K562 (cell line): ENCODE data around the gene CATSPER4. TPM values are rescaled to one million over a fixed set of nuclear protein-coding genes. Genes with fewer than 3 reads are reported as not detected.

Experiments
- ATF7 ChIP-seq: fragments of 450-650 bp; IDR thresholded peaks from 2 replicates; pipeline ENCODE4 v1.7.1; 2014; ENCODE audit warnings: mild to moderate bottlenecking, moderate library complexity
- CC2D1A ChIP-seq: fragments of 450-650 bp; IDR thresholded peaks from 2 replicates; pipeline ENCODE4 v1.6.1; 2017; ENCODE audit warnings: mild to moderate bottlenecking
- DPF2 ChIP-seq: fragments of 450-650 bp; IDR thresholded peaks from 2 replicates; pipeline ENCODE4 v1.6.1; 2016
- HDAC2 ChIP-seq: fragments of 450-650 bp; IDR thresholded peaks from 2 replicates; pipeline ENCODE4 v1.6.1; 2016; ENCODE audit warnings: mild to moderate bottlenecking
- HDGF ChIP-seq: fragments of 450-650 bp; IDR thresholded peaks from 2 replicates; pipeline ENCODE4 v1.6.1; 2016
- HOXB6 ChIP-seq: fragments of 250-450 bp; sonication (Bioruptor Pico); IDR thresholded peaks from 2 replicates; pipeline ENCODE4 v1.5.1; 2022; ENCODE audit warnings: mild to moderate bottlenecking, borderline replicate concordance
- MAZ ChIP-seq, 2 experiments: fragments of 450-650 bp in 1 of 2; sonication (generic) in 1 of 2; formaldehyde crosslinking; IDR thresholded peaks in 1 of 2; conservative IDR thresholded peaks in 1 of 2; 2 replicates each; pipeline versions ENCODE4 v1.4.0 to v1.5.0; 2020; ENCODE audit warnings: mild to moderate bottlenecking in 1 of 2, missing genetic modification reagents in 1 of 2
- MEF2D ChIP-seq: conservative IDR thresholded peaks from 2 replicates; pipeline ENCODE4 v1.6.1; 2016; ENCODE audit warnings: low read depth, missing genetic modification characterization, missing compliant biosample characterization
- MTA1 ChIP-seq: fragments of 450-650 bp; IDR thresholded peaks from 2 replicates; pipeline ENCODE4 v1.6.1; 2017; ENCODE audit warnings: borderline replicate concordance
- NFIC ChIP-seq: fragments of 450-650 bp; IDR thresholded peaks from 2 replicates; pipeline ENCODE4 v1.6.1; 2017; ENCODE audit warnings: mild to moderate bottlenecking, inconsistent platforms
- NFRKB ChIP-seq: fragments of 450-650 bp; IDR thresholded peaks from 2 replicates; pipeline ENCODE4 v1.6.1; 2016; ENCODE audit warnings: low read depth
- NR2C2 ChIP-seq, 2 experiments: fragments of 200-800 bp in 1 of 2; sonication (Bioruptor generic) in 1 of 2; sonication (generic) in 1 of 2; formaldehyde crosslinking in 1 of 2; IDR thresholded peaks; 2 replicates each; pipeline versions ENCODE4 v1.6.1 to v1.8.0; 2016 to 2022; ENCODE audit warnings: mild to moderate bottlenecking in 1 of 2, missing compliant biosample characterization in 1 of 2, missing genetic modification characterization in 1 of 2, missing genetic modification reagents in 1 of 2
- NR3C1 ChIP-seq: sonication (generic); formaldehyde crosslinking; IDR thresholded peaks from 2 replicates; pipeline ENCODE4 v1.8.1; 2022; ENCODE audit warnings: missing genetic modification reagents
- PHF20 ChIP-seq: fragments of 450-650 bp; IDR thresholded peaks from 2 replicates; pipeline ENCODE4 v1.6.1; 2018; ENCODE audit not compliant: partially characterized antibody
- POLR2AphosphoS5 ChIP-seq: IDR thresholded peaks from 2 replicates; pipeline ENCODE4 v1.6.1; 2011; ENCODE audit warnings: mild to moderate bottlenecking, low read depth, low read length, moderate library complexity; ENCODE audit not compliant: control insufficient read depth, insufficient read depth
- RBM25 ChIP-seq: fragments of 200-400 bp; formaldehyde crosslinking; IDR thresholded peaks from 2 replicates; pipeline ENCODE4 v1.6.1; 2018; ENCODE audit warnings: low read length, low read depth, moderate library complexity; ENCODE audit not compliant: severe bottlenecking
- SMARCA4 ChIP-seq: fragments of 450-650 bp; IDR thresholded peaks from 2 replicates; pipeline ENCODE4 v1.6.1; 2016
- SMARCE1 ChIP-seq: fragments of 450-650 bp; IDR thresholded peaks from 2 replicates; pipeline ENCODE4 v1.7.1; 2016; ENCODE audit warnings: mild to moderate bottlenecking
- SPI1 ChIP-seq: IDR thresholded peaks from 2 replicates; pipeline ENCODE4 v1.6.1; 2011; ENCODE audit warnings: low read depth, low read length, control low read depth, borderline replicate concordance
- TOE1 ChIP-seq, 2 experiments: fragments of 450-650 bp in 1 of 2; sonication (generic) in 1 of 2; formaldehyde crosslinking in 1 of 2; IDR thresholded peaks; 2 replicates each; pipeline versions ENCODE4 v1.7.1 to v1.8.0; 2016 to 2022; ENCODE audit warnings: borderline replicate concordance in 2 of 2, mild to moderate bottlenecking in 2 of 2, antibody characterized with exemption in 1 of 2, inconsistent platforms in 1 of 2, low read depth in 1 of 2, missing genetic modification reagents in 1 of 2, moderate library complexity in 1 of 2
- ZFP36 ChIP-seq: fragments of 150-350 bp; IDR thresholded peaks from 2 replicates; pipeline ENCODE4 v1.6.1; 2018; ENCODE audit warnings: low read length, low read depth; ENCODE audit not compliant: partially characterized antibody
- ZNF121 ChIP-seq: sonication (generic); formaldehyde crosslinking; conservative IDR thresholded peaks from 2 replicates; pipeline ENCODE4 v1.8.0; 2022; ENCODE audit warnings: missing genetic modification reagents
- ZNF561 ChIP-seq: fragments of 450-650 bp; formaldehyde crosslinking; conservative IDR thresholded peaks from 2 replicates; pipeline ENCODE4 v1.4.0; 2020; ENCODE audit warnings: mild to moderate bottlenecking, moderate library complexity
- polyA plus RNA-seq, 8 experiments: library from polyadenylated mRNA; depleted of rRNA in 4 of 8; stranded (reverse) in 5 of 8; unstranded in 3 of 8; fragments of >200 nt; fragmentation: Nextera tagmentation in 2 of 8; fragmentation: Illumina TruSeq in 1 of 8; extraction: Ambion mirVana in 2 of 8; extraction: Trizol in 1 of 8; gene quantifications; 2 replicates each; pipeline versions ENCODE4 v1.2.1 to v1.2.3, GENCODE V29; 2011 to 2014; ENCODE audit warnings: inconsistent platforms in 1 of 8, missing spikeins in 1 of 8
- total RNA-seq, 7 experiments: library from RNA; depleted of rRNA in 6 of 7; stranded (reverse); fragments of >200 nt in 6 of 7; fragmentation: Illumina TruSeq in 2 of 7; extraction: Trizol in 2 of 7; gene quantifications; 2 replicates each; pipeline versions ENCODE4 v1.2.1 to v1.2.3, GENCODE V29; 2011 to 2021; ENCODE audit warnings: low replicate concordance in 1 of 7
- TF ChIP-seq, protein P1 (sequence below): fragments of 250-450 bp; sonication (Bioruptor Pico); IDR thresholded peaks from 2 replicates; pipeline ENCODE4 v1.8.0; 2022; ENCODE audit warnings: inconsistent platforms
- TF ChIP-seq, protein P2 (sequence below): fragments of 450-650 bp; IDR thresholded peaks from 2 replicates; pipeline ENCODE4 v1.6.1; 2016; ENCODE audit warnings: borderline replicate concordance
- TF ChIP-seq, protein P3 (sequence below): fragments of 250-450 bp; sonication (Bioruptor Pico); IDR thresholded peaks from 2 replicates; pipeline ENCODE4 v1.5.0; 2021

CATSPER4 gene
- total and polyA plus RNA-seq, 9 of the 15 experiments (the other 6 are each of a cell fraction or from before 2014, with no cell fraction given) = 0.04 to 0.13 TPM; not detected in 7

DNA sequence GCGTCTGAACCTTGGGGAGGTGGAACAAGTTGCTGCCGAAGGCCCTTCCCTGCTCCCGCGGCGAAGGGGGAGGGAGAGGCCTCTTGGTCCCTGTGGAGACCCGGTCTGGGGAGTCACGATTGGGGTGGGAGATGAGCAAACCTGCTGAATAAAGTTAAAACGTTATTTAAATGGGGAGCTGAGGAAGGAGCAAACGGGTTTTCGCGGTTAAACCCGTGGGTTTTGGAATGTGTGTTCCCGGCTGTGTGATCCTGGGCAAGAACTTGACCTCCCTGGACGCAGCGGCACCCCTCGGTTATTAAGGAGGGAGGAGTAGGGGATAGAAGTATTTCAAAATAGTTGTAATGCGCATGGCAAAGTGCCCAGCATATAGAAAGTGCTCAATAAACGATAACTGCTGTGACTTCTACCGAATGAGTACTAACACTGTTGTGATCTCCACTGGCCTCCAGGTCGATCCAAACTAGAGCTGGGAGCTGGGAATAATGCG lies 28.1 kb upstream of the CATSPER4 start (continued):
- TF ChIP-seq ATF7 (0 out of 2 replicates have a peak, but pooled peaks have one; percentile 3), SMARCE1 (0 out of 2 replicates have a peak, but pooled peaks have one; percentile 17), MEF2D (tag) (no peak), ZNF561 (CRISPR knock-in tag) (0 out of 2 replicates have a peak, but pooled peaks have one; percentile 45), CC2D1A (0 out of 2 replicates have a peak, but pooled peaks have one; percentile 43), NFIC (peak; percentile 70), NR2C2 (CRISPR knock-in tag; IDR thresholded peaks at IDR 0.05) (no peak), NR2C2 (tag; IDR thresholded peaks at IDR 0.05) (0 out of 2 replicates have a peak, but pooled peaks have one; percentile 2), ZFP36 (peak; percentile 56), ZNF121 (CRISPR knock-in tag) (no peak), HDGF (0 out of 2 replicates have a peak, but pooled peaks have one; percentile 27), TOE1 (IDR thresholded peaks at IDR 0.05; ENCODE audit: borderline replicate concordance) (peak; percentile 15; the same call in 1 of the 2 replicates), TOE1 (CRISPR knock-in tag; IDR thresholded peaks at IDR 0.05; ENCODE audit: borderline replicate concordance, low read depth) (no peak), MAZ (CRISPR knock-in tag; conservative IDR thresholded peaks at IDR 0.05 in 1 of 2, IDR thresholded peaks at IDR 0.05 in 1 of 2) (peak in 1 of 2 experiments; percentile 27; a peak in 1 of 4 replicates), POLR2AphosphoS5 (no peak), RBM25 (peak; percentile 31), HOXB6 (peak; percentile 18; the same call in 1 of the 2 replicates), NFRKB (peak; percentile 37; the same call in 1 of the 2 replicates), MTA1 (0 out of 2 replicates have a peak, but pooled peaks have one; percentile 26), NR3C1 (CRISPR knock-in tag) (no peak), SMARCA4 (0 out of 2 replicates have a peak, but pooled peaks have one; percentile 9), PHF20 (peak; percentile 29), DPF2 (0 out of 2 replicates have a peak, but pooled peaks have one; percentile 10), HDAC2 (peak; percentile 64; the same call in 1 of the 2 replicates), SPI1 (no peak)
- TF ChIP-seq, protein P1, sequence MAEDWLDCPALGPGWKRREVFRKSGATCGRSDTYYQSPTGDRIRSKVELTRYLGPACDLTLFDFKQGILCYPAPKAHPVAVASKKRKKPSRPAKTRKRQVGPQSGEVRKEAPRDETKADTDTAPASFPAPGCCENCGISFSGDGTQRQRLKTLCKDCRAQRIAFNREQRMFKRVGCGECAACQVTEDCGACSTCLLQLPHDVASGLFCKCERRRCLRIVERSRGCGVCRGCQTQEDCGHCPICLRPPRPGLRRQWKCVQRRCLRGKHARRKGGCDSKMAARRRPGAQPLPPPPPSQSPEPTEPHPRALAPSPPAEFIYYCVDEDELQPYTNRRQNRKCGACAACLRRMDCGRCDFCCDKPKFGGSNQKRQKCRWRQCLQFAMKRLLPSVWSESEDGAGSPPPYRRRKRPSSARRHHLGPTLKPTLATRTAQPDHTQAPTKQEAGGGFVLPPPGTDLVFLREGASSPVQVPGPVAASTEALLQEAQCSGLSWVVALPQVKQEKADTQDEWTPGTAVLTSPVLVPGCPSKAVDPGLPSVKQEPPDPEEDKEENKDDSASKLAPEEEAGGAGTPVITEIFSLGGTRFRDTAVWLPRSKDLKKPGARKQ (CRISPR knock-in tag) = peak; percentile 7; the same call in 1 of the 2 replicates
- TF ChIP-seq, protein P2, sequence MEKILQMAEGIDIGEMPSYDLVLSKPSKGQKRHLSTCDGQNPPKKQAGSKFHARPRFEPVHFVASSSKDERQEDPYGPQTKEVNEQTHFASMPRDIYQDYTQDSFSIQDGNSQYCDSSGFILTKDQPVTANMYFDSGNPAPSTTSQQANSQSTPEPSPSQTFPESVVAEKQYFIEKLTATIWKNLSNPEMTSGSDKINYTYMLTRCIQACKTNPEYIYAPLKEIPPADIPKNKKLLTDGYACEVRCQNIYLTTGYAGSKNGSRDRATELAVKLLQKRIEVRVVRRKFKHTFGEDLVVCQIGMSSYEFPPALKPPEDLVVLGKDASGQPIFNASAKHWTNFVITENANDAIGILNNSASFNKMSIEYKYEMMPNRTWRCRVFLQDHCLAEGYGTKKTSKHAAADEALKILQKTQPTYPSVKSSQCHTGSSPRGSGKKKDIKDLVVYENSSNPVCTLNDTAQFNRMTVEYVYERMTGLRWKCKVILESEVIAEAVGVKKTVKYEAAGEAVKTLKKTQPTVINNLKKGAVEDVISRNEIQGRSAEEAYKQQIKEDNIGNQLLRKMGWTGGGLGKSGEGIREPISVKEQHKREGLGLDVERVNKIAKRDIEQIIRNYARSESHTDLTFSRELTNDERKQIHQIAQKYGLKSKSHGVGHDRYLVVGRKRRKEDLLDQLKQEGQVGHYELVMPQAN = peak; percentile 46; the same call in 1 of the 2 replicates
- TF ChIP-seq, protein P3, sequence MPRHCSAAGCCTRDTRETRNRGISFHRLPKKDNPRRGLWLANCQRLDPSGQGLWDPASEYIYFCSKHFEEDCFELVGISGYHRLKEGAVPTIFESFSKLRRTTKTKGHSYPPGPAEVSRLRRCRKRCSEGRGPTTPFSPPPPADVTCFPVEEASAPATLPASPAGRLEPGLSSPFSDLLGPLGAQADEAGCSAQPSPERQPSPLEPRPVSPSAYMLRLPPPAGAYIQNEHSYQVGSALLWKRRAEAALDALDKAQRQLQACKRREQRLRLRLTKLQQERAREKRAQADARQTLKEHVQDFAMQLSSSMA (CRISPR knock-in tag) = no peak
